ENCODE data around the gene TBC1D7. TPM values are rescaled to one million over a fixed set of nuclear protein-coding genes. Genes with fewer than 3 reads are reported as not detected.

TBC1D7 gene
- total RNA-seq, 1 experiment from 2014 or later, result 18.5 TPM

- intact Hi-C loops (cut with micrococcal nuclease), result no loop called here
- ChIA-PET CTCF (no interaction called here), POLR2A (ENCODE audit: unreplicated experiment) (no interaction called here)
- ATAC-seq (no peak), DNase-seq (no peak)
- Histone ChIP-seq H3K4me2 (ENCODE audit: low read length) (no peak overlapping the region), H3K4me3 (ENCODE audit: low read length) (no peak overlapping the region), H2AFZ (ENCODE audit: low read length) (no peak overlapping the region), H3K4me1 (ENCODE audit: insufficient read depth, low read length) (no peaks in the 10 kb centered on the region), H3K27ac (ENCODE audit: low read length) (no peak overlapping the region), H3K79me2 (ENCODE audit: low read length) (no peaks in the 10 kb centered on the region), H3K9me3 (ENCODE audit: low read length) (no peaks in the 10 kb centered on the region), H3K9ac (ENCODE audit: low read length) (no peak overlapping the region), H3K9me2 (replicated peaks; ENCODE audit: low read length) (no peaks in the 10 kb centered on the region), H3K27me3 (ENCODE audit: low read length) (no peaks in the 10 kb centered on the region), H4K20me1 (ENCODE audit: low read length) (no peaks in the 10 kb centered on the region), H3K36me3 (ENCODE audit: low read depth, low read length) (peaks cover 9% of the 10 kb centered on the region; the same call in 1 of the 2 replicates), H3F3A (ENCODE audit: low read length, unreplicated experiment) (no peaks in the 10 kb centered on the region)
- BruUV-seq (replicated peaks), result no TSS peak
- no peak for TF ChIP-seq EZH2phosphoT487 (IDR thresholded peaks at IDR 0.05; ENCODE audit: borderline replicate concordance, low read length)
- TF ChIP-seq, protein P1, sequence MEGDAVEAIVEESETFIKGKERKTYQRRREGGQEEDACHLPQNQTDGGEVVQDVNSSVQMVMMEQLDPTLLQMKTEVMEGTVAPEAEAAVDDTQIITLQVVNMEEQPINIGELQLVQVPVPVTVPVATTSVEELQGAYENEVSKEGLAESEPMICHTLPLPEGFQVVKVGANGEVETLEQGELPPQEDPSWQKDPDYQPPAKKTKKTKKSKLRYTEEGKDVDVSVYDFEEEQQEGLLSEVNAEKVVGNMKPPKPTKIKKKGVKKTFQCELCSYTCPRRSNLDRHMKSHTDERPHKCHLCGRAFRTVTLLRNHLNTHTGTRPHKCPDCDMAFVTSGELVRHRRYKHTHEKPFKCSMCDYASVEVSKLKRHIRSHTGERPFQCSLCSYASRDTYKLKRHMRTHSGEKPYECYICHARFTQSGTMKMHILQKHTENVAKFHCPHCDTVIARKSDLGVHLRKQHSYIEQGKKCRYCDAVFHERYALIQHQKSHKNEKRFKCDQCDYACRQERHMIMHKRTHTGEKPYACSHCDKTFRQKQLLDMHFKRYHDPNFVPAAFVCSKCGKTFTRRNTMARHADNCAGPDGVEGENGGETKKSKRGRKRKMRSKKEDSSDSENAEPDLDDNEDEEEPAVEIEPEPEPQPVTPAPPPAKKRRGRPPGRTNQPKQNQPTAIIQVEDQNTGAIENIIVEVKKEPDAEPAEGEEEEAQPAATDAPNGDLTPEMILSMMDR (conservative IDR thresholded peaks at IDR 0.05; ENCODE audit: low read depth, low read length), result no peak
- TF ChIP-seq EZH2 (IDR thresholded peaks at IDR 0.05; ENCODE audit: low read length, unreplicated experiment), result no peak
Observed at GRCh38 chr6:13295576-13295975, 32.8 kb downstream of the TBC1D7 start.

- no peaks in the 10 kb centered on the region for H3K27me3 ChIP-seq (ENCODE audit: low read length)
- ChIA-PET POLR2A (ENCODE audit: unreplicated experiment) (no interaction called here), CTCF (no interaction called here)
- no peak overlapping the region for H3K4me3 ChIP-seq (ENCODE audit: low read length)
- TF ChIP-seq, protein P1 (conservative IDR thresholded peaks at IDR 0.05; ENCODE audit: low read depth, low read length), result no peak
- TF ChIP-seq EZH2phosphoT487 (IDR thresholded peaks at IDR 0.05; ENCODE audit: borderline replicate concordance, low read length) (no peak), EZH2 (IDR thresholded peaks at IDR 0.05; ENCODE audit: low read length, unreplicated experiment) (no peak)
- H3K36me3 ChIP-seq (ENCODE audit: low read depth, low read length), result peaks cover 11% of the 10 kb centered on the region; the same call in 1 of the 2 replicates
- no peaks in the 10 kb centered on the region for H3K9me3 ChIP-seq (ENCODE audit: low read length)
- H3K27ac ChIP-seq (ENCODE audit: low read length), result no peak overlapping the region
- DNase-seq, result no peak
- H3F3A ChIP-seq (ENCODE audit: low read length, unreplicated experiment), result no peaks in the 10 kb centered on the region
- H2AFZ ChIP-seq (ENCODE audit: low read length), result no peak overlapping the region
- H3K4me1 ChIP-seq (ENCODE audit: insufficient read depth, low read length), result no peaks in the 10 kb centered on the region
- no peak overlapping the region for H3K4me2 ChIP-seq (ENCODE audit: low read length)
- ATAC-seq, result no peak
- no peaks in the 10 kb centered on the region for H3K79me2 ChIP-seq (ENCODE audit: low read length)
- intact Hi-C loops (cut with micrococcal nuclease), result no loop called here
- no peaks in the 10 kb centered on the region for H4K20me1 ChIP-seq (ENCODE audit: low read length)
- no peak overlapping the region for H3K9ac ChIP-seq (ENCODE audit: low read length)
- no TSS peak for BruUV-seq (replicated peaks)
- H3K9me2 ChIP-seq (replicated peaks; ENCODE audit: low read length), result no peaks in the 10 kb centered on the region
Observed at GRCh38 chr6:13294499-13295069, 33.8 kb downstream of the TBC1D7 start.

DNA sequence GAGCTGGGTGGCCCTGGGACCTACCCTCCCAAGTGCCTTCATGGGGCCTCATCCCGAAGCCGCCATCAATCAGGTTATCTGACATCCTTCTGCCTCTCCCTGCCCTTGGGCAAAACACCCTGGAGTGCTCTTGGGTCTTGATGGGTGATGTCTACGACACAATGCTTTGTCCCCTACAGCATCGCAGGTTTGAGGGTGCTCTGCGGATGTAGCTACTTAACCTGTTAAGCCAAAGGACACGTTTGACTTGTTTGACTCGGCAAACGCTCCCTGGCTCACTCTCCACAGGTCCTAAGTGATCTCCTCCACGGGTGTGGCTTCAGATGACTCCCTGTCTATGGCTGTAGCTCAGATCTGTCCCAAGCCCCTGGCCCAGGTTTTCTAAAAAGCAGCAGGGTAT lies 35.6 kb downstream of the TBC1D7 start:
- BruUV-seq (replicated peaks), result no TSS peak

More for the DNA sequence above, 35.6 kb downstream of the TBC1D7 start:
- no peak for ATAC-seq
- no peak overlapping the region for H3K27ac ChIP-seq (ENCODE audit: low read length)
- H3K27me3 ChIP-seq (ENCODE audit: low read length), result no peaks in the 10 kb centered on the region
- no peak overlapping the region for H3K4me3 ChIP-seq (ENCODE audit: low read length)
- H3K9ac ChIP-seq (ENCODE audit: low read length), result no peak overlapping the region
- no peak for DNase-seq
- CTCF ChIA-PET, result interaction anchor here (0.6 kb wide), 1 partner anchor 360 kb away, joined by 3 read pairs; no protein-coding TSS in a partner anchor
- H2AFZ ChIP-seq (ENCODE audit: low read length), result no peak overlapping the region
- intact Hi-C loops (cut with micrococcal nuclease), result no loop called here
- no peaks in the 10 kb centered on the region for H3K4me1 ChIP-seq (ENCODE audit: insufficient read depth, low read length)
- TF ChIP-seq, protein P1 (conservative IDR thresholded peaks at IDR 0.05; ENCODE audit: low read depth, low read length), result no peak
- TF ChIP-seq EZH2phosphoT487 (IDR thresholded peaks at IDR 0.05; ENCODE audit: borderline replicate concordance, low read length), result no peak
- no peak for TF ChIP-seq EZH2 (IDR thresholded peaks at IDR 0.05; ENCODE audit: low read length, unreplicated experiment)
- POLR2A ChIA-PET (ENCODE audit: unreplicated experiment), result no interaction called here
- H3K9me2 ChIP-seq (replicated peaks; ENCODE audit: low read length), result no peaks in the 10 kb centered on the region
- H3K9me3 ChIP-seq (ENCODE audit: low read length), result no peaks in the 10 kb centered on the region
- no peaks in the 10 kb centered on the region for H3F3A ChIP-seq (ENCODE audit: low read length, unreplicated experiment)
- H3K4me2 ChIP-seq (ENCODE audit: low read length), result no peak overlapping the region
- H3K79me2 ChIP-seq (ENCODE audit: low read length), result no peaks in the 10 kb centered on the region
- no peaks in the 10 kb centered on the region for H4K20me1 ChIP-seq (ENCODE audit: low read length)
- H3K36me3 ChIP-seq (ENCODE audit: low read depth, low read length), result peaks cover 11% of the 10 kb centered on the region; the same call in 1 of the 2 replicates

Measured in PC-3 (cell line).